ENCODE data around the gene MYH9.

The MYH9 gene

DNA sequence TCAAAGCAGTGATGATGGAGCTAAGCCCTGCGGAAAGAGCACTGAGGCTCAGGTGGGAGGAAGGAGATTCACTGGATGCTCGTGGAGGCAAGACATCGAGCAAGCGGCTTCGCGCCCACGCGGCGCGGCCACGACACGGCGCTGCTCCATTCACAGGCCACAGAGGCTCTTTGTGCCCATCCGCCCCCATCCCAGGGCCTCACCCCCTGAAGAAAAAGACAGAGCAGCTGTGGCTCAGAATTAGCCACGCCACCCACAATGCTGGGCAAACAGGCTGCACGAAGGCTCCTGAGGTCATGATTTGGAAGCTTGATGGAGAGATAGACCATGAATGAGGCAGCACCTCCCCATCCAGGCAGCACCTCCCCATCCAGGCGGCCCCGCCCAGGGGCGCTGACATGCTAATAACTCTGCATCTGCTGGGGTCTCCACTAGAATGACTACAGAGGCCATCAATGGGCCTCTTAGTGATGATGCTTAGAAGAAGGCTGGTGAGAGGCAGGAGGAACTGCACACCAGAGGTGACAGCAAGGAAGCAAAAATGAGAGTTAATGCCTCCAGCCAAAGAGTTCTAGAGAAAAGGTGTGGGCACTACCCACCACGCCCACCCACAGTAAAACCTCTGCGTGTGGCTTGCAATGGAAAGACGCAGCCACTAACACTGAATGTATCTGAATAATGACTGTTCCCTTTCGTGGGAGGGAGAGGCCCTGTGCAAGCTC, 43.5 kb downstream of the MYH9 start:
- no peak for FAIRE-seq

DNA sequence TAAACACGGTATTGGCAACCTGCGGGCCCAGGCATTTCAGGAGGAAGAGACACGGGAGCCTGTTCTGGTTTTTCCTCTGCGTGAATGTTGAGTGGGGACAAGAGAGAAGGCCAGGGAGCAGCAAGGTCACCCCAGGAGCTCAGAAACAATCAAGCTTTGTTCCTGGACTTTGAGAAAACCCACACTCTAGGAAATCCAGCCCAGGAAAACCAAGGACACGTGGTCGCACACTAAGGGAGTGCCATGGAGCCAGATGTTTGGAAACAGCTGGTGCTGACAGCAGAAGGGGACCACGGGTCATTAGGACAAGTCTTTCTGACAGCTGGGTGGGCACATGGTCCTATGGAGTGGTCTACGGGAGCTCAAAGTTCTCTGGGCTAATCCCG, 44.1 kb downstream of the MYH9 start:
- no peak for FAIRE-seq

DNA sequence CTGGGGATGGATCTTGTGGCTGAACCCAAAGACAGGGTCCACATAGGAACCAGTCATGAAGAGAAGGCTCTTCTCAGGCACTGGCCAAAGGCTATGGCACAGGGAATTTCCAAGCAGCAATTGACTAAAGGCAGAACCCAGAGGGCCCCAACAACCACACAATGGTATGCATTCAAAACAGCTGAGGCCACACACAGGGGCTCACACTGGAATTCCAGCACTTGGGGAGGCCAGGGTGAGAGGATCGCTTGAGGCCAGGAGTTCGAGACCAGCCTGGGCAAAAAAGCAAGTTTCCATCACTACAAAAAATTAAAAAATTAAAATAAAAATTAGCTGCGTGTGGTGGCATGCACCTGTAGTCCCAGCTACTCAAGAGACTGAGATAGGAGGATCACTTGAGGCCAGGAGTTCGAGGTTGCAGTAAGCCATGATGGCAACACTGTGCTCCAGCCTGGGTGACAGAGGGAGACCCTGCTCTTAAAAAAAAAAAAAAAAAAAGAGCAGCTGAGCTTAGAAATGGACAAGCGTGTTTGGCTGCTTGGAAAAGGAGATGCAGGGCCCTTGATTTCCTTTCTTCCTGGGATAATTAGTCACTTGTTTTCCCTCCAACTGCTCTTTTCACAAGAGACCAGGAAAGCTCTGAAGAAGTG, 44.6 kb downstream of the MYH9 start:
- FAIRE-seq, result no peak

DNA sequence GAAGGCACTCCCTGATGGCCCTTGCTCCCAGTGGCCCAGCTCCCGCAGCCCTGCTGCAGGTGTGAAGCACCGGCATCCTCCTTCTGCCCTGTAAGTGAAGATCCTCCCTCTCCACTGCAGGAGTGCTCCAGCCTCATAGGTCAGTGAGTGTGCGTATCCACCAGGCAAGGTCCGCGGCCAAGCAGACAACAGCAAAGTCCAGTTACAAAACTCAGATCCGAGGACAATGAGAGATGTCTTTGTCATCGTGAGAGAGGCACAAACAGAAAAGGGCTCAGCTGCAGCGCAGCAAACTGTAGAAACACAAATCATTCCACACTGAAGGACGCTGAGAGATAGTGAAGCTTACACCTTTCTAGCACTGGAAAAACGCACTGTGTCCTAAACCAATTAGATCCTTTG, 46.1 kb downstream of the MYH9 start:
- no peak for FAIRE-seq

DNA sequence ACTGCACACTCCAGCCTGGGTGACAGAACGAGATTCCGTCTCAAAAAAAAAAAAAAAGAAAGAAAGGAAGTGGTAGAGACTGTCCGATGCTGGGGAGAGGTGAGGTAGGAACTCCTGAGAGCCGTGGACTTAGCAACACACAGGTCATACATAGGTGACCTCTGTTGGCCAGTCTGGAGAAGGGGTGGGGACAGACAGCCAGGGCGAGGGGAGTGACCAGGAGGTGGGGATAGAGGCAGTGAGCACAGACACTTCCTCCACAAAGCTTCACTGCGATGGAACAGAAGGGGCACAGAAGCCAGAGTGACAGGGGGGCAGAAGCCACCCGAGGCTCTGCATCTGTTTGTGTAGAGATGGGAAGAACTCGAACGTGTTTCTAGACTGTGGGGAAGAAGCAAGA, 47.1 kb downstream of the MYH9 start:
- no peak for FAIRE-seq

DNA sequence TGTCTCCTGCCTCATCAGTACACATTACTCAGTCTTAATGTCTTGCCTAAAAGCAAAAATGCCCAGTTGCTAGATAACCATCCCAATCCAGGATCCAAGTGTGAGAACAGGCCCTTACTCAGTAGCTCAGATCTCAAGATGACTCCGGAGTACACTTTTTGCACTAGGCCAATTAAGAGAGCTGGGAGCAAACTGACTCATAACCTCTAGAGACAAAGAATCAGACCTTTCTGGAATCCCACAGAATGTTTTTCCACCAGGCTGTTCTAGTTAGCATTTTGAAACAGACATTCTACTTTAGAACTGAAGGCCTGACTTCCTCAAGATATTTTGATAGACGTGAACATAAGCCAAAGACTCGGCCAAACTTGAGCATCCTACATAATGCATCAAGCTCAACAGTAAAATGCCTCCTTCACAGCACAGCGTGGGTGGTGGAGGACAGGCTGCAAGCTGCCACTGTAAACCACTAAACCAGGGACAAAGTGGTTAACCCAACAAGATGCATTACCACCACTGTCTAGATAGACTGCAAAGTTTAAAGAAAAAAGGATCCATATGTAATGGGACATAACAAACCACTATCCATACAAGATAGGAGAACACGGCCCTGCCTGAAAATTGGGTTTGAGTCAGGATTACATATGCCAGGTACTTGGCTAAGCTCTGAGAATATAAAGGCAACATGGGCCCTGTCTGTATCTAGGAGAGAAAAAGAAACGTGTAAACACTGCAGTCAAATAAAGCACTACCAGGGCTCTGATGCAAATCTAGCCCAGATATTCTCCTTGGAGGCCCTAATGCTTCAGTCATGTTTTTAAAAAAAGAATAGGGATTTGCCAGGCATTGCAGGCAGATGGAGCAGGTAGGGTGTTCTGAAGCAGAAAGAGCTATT, 48.3 kb downstream of the MYH9 start:
- no peak for FAIRE-seq

DNA sequence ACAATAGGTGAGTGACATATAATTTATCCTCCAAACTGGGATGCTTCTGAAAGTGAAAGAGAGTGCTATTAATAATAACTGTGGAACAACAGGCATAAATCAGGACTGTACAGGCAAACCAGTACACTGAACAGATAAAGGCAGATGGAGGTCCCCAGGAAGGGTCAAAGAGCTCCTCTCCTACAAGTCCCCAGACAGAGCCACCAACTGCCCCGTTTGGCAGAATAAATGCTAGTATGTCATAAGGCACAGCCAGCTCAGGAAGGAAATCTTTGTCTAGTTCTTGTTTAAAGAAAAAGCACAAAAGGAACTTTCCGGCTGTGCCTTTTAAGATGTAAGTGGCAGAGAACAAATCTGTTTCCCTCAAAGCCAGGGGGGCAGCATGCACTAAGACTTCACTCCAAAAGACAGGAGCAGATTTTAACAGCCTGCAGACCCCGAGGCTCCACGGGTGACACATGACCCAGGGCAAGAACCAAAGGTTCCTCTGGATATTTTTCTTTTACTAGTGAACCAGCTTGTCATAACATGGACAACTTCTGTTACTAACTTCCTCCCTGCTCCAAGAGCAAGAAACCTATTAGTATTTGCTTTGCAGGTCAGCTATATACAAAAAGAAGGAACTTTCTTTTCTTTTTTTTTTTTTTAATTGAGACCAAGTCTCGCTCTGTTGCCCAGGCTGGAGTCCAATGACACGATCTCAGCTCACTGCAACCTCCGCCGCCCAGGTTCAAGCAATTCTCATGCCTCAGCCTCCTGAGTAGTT, 50.2 kb downstream of the MYH9 start:
- FAIRE-seq, result no peak

DNA sequence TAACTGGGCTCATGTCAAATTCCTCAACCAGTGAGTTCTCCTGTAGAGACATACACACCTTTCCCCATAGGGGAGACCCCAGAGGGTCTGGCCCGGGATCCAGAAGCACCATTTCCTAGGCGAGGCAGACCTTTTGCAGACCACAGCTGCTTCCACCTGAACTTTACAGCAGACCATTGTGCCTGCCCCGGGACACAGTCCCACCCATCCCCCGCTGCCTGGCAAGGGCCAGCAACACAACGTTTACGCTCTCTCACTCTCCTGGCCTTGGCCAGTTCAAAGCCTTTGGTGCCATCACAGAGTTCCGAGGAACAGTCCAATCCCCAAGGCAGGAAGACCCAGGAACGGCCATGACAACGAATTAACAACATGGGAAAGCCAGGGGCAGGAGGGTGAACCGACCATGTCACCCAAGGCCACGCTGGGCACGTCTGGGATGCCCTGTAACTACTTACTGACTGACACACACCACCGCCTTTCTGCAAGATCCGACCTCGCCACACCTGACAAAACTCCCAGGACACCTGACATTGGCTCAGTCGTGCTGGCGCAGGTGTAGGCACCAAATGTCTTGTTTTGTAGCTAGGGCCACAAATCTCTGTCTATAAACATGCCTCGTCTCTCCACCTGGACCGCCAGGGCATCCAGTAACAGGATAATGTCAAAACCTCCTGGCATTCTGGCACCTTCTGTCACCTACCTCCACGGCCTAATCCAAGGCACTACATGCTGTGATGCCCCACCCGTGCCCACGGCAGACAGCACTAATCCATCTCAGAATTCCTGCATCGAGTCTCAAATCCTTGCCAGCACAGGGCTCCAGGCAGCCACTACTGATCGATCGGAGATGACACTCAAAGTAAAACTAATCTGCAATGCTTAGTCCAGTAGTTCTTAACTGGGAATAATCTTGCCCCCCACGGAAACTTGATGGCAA, 51.3 kb downstream of the MYH9 start:
- FAIRE-seq, result no peak

DNA sequence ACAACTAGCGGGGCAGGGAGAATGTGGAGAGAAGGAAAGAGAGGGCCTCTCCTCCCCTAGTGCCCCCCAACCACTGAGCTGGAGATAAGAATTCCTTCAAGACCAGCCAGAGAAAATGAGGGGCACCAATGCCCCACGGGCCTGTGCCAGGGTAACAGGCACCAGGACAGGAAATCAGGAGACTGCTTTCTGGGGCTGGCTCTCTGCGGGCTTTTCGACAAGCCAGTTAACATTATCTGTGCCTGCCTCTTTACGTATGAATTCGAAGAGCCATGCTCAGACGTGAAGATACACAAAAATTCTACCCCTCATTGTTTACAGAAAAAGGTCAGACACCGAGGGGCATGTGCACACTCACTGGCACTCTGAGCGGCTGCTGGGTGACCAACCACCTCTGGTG, 52.1 kb downstream of the MYH9 start:
- FAIRE-seq, result no peak

DNA sequence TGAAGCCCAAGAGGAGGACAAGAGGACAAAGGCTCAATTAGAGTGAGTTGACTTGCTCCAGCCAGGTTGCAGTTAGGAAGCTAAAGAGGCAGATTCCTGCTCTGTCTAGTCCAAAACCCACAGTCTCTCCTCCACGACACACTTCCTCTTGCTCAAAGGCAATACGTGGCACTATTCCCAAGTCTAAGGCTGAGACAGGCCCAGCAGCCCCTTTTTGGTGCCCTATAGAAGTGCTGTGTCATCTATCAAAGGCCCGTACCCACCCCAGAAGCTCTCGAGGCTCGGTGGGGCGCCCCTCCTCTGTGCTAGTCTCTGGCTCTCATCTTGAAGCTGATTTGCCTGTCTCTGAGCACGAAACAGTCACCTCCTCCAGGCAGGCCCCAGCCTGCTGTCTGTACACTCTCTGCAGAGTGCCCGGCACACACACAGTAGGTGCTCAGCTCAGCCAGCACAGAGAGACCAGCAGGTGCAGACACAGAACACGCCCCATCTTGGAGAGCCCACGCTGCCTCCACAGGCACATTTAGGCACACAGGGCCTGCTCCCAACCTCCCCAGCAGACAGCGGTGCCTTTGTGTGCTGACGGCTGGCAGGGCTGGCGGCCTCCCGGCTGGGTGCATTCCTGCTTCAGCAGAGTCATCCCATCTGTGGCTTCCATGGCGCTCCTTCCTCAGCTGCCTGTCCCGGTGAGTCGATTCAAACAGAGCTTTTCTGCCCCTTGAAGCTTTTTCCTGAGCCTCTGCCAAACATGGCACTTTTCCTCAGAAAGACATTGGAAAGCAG, 52.8 kb downstream of the MYH9 start:
- FAIRE-seq, result no peak

DNA sequence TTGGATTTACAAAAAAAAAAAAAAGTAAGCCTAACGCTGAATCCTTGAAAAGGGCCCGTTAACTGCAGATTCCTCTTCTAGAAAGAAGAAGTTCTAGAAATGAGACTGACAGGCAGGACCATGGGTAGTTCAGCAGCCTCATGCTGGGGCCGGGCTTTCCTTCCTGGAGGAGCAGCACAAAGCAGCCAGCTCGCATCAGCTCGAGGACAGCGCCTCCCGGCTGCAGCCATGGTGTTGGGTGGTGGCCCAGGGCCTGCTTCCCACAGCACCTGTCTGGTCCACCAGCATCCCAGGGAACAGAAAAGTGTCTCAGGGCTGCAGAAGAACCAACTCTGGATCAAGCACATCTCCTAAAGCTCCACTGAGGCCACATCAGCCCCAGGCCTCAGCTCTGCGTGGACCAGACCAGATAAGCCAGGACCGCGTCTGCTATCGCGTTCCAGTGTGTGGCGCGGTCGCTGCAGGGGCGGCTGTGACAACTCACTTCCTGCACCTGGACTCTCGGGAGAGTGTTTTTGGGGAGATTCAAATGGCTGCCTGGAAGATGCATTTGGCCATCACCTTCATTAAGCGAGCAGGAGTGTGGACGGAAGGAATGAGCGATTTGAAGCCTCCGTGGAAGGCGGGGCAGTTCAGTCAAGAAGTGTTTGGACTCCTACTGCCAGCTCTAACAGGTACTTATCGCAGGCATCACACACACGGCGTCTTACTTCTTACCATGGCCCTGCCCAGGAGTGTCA, 53.5 kb downstream of the MYH9 start:
- no peak for FAIRE-seq

DNA sequence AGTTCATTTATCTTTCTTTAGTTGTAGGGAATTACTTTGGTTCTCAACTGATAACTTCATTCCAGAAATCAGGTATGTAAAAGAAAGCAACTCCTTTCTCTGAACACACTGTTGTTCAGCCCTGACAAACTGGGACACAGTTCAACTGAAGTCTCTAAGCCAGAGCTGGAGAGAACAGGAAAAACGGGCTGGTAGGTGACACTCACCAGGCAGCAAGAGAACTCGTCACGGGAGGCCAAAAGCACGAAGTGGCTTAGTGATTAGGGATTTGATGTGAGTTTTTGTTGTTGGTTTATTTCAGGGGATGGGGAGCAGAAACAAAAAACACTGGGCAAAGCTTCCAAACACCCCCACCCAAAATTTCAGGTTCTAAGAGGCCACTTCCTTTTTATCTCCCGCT, 54.1 kb downstream of the MYH9 start:
- no peak for FAIRE-seq

DNA sequence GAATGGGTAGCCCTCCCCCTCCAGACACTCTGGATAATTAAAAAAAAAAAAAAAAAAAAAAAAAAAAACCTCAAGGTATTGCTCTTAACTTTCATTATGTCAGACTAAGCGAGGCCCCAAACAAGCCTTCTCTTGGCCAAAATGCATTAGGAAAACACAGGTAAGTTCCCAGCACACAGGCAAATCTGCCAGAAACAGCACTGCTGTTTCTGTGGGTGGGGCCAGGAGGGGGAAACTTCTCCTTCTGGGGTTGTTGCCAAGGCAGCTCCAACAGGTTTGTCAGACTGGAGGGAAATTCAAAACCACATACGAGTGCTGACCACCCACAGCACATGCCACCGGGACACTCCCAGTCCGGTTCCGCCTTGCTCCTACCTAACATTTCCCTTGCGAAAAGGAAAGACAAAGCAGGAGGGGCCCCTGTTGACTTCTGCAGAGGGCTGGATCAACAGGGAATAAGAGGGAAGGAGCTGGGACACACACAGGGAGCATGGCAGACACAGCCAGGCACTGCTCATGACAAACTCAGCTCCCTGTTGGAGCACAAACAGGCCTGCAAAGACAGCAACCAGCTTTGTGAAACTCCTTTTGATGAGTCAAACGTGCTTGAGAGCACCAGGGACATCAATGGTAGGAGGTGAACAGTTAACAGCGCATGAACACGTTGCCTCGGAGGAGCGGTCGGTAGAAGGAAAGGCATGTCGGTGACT, 55.0 kb downstream of the MYH9 start:
- FAIRE-seq, result no peak

DNA sequence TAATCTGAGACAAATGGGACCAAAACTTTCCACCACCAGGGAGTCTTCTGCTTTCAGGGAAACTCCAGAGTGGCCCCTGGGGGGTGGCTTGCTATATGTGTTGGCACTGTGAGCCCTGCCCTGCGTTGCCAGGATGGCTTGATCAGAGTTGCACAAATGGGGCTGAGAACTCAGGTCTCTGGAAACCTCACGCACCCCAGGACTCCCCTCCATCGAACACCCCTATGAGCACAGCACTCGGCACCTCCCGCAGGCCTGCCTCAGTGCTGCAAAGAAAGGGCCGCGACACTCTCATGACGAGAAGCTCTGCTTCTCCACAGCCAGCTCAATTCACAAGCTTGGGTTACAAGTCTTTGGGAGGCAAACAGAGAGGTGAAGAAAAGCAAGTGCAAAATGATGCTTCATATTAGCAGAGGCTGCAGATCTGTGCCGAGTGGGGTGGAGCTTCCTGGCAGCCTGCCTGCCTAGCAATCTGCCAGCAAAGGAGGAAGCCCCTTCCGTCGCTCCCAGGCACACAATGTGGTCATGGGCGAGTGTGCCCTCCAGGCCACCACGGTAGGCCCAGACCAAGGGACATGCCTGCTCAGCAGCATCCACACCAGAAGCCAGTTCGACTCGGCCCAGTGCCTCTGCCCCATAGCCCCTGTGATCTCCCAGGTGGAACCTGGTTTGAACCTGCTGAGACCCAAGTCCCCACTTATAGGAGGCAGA, 55.7 kb downstream of the MYH9 start:
- no peak for FAIRE-seq

DNA sequence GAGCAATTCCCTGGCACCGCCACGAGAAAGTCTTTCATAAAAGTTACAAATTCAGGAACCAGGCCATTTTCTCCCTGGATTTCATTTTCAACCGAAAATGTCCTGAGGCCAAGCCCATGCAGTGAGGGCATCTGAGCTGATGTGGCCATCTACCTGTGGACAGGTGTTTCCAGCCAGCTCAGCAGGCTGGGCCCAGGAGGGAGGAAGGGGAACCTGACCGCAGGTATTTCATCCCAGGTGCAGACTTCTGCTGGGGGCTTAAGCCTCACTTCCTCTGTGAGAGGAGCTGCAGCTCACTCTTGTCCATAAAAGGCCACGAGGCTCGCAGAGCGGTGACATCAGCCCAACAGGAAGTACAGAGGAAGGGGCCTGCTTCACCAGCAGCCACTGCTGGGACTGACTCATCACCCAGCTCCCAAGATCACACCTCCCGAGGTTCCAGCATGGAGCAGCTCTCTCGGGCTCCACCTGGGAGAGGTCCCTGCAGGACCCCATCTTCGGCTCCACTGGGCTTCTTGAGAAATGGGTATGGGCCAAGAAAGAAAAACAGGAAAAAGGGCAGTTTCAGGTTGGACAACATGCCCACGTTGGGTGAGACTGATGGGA, 56.4 kb downstream of the MYH9 start:
- no peak for FAIRE-seq

DNA sequence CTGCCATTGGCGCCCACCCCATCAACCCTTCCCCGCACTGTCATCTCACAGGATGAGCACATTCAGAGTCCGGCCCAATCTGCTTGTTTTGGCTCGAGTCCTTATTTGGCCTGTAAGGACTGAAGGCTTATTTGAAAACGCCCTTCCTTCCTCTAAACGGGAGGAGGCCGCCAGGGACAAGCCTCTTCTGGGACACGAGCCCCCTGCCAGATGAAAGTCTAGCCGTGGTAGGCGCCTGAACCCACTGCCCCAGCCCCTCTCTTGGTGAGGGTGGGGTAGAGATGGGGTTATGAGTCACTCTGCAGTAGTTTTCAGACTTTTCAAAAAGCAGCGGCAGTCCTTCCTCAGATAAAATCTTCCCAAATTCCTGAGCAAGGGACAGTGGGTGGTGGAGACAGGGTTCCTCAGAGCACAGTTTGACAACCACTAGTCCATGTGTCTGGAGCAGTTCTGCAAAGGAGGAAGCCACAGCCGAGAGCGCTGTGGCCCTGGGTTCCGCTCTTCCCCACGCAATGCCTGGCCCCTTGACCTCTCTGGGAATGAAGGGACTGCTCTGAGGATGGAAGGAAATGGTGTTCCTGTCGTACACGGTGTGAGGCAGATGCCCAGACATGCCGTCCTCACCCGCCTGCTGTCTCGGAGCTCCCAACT, 57.0 kb downstream of the MYH9 start:
- FAIRE-seq, result no peak

DNA sequence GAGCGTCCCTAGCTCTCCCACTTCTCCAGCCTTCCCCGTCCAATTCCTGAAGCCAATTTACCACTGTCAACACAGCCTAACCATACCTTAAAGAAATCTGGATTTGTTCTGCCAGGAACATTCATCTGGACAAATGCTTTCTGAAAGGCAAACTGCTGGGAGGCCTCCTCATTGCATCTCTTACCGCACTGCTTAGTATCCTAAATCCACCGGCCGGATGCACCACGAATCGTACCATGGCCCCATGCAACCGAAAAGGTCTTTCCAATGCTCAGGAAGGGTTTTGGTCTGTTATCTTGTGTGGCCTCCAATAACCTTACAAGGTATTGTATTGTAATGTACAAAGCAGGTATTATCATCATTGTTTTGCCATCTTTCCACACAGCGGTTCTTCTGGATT, 57.6 kb downstream of the MYH9 start:
- FAIRE-seq, result no peak

Data from colon (tissue), 2 donors.